HT1080 (cell line): Measurements from ENCODE around the gene ERO1A. TPM values are rescaled to one million over a fixed set of nuclear protein-coding genes. Genes with fewer than 3 reads are reported as not detected.

Experiments
- DNase-seq: peaks from one replicate; pipeline ENCODE4 v3.0.0-alpha.2; 2015; ENCODE audit warnings: low read depth
- total RNA-seq: library from RNA; depleted of rRNA; stranded (reverse); fragments of >200 nt; shearing (Covaris generic); gene quantifications from 2 replicates; pipeline ENCODE4 v1.2.3, GENCODE V29; 2014

ERO1A gene
- total RNA-seq, 1 experiment from 2014 or later: 112 TPM

DNA sequence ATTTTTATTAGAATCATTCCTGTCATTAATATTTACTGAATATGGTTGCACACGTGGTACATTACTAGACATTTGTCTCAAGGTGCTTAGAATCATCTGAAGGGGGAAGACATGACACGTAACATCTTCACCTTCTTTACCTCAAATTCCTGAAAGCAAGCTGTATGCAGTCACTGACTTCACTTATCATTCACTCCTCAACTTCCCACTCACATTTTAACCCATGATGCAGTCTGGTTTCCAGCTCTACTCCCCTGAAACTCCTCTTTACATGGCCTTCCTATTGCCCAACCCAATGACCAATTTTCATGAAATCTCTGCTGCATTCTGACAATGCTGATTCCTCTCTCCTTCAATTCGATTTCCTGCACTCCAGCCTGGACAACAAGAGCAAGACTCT is 5.9 kb upstream of the ERO1A start:
- DNase-seq: no peak

DNA sequence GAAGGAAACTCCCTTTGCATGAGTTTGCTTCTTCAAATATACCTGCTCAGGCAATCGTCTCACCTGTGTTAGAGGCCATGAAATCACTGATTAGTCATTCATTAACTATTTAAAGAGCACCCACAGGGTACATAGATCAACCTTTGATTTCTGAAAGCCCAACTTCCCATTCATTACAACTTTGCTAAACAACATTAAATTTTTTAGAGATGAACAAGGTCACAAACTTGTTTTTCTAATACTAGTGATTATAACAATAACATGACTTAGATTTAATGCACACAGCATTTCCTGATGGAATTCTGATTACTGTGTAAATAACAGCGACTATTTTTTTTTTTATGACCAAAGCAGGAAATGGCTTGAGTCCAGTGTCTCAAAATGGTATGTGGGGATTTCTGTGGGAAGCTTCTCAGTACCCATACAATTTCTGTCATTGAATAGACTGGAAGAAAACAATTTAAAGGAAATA is 5.4 kb upstream of the ERO1A start:
- peak; percentile 20 for DNase-seq

DNA sequence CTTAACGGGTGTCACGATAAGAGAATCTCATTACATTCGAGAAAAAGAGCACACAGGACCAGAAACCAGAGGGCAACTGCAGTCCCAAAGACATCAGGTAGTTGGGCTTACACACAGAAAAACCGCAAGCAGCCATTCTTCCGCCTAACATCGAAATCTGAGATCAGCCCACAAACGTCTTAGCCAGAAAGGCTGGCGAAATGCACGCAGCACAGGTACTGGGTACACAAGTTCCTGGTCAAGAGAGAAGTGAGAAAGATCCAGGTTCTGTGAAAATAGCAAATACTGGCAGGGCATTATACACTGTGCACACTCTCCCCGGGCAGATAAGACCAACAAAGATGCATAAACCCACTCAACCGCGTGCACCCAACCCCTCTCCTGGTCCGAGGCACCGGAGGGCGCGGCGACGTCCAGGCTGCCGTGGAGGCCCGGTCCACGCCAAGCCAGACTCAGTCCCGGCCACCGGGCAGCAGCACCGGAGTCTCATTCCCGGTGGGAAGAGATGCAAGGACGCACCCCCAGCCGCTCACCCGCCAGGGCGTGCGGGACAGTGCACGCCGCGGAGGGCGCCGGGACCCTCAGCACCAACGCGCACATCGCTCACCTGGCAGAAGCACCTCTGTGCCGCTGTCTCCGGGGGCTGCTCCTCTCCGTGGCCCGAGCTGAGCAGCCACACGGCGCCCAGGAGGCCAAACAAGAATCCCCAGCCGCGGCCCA is 437 bp downstream of the ERO1A start:
- DNase-seq: peak; percentile 51

DNA sequence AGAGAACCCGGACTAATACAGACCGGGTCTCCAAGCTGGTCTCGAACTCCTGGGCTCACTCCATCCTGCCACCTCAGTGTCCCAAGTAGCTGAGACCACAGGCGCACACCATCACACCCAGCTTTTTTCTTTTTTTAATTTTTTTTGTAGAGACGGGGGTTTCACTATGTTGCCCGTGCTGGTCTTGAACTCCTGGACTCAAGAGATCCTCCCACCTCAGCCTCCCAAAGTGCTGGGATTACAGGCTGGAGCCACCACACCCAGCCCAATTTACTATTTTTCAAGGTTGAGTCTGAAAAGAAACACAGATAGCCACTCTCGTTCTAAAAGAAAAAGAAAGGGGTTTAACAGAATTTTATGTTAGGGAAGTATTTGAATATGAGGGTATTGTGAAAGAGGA is 1.8 kb downstream of the ERO1A start:
- DNase-seq: no peak

DNA sequence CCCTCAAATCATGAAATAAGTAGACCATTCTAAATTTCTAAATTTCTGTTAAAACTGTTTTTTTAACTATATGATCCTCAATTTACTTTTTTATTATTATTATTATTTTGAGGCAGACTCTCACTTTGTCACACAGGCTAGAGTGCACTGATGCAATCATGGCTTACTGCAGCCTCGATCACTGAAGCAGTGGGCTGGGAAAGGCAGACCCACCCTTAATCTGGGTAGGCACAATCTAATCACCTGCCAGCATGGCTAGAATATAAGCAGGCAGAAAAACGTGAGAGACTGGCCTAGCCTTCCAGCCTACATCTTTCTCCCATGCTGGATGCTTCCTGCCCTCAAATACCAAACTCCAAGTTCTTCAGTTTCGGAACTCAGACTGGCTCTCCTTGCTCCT is 2.3 kb downstream of the ERO1A start:
- DNase-seq: no peak

DNA sequence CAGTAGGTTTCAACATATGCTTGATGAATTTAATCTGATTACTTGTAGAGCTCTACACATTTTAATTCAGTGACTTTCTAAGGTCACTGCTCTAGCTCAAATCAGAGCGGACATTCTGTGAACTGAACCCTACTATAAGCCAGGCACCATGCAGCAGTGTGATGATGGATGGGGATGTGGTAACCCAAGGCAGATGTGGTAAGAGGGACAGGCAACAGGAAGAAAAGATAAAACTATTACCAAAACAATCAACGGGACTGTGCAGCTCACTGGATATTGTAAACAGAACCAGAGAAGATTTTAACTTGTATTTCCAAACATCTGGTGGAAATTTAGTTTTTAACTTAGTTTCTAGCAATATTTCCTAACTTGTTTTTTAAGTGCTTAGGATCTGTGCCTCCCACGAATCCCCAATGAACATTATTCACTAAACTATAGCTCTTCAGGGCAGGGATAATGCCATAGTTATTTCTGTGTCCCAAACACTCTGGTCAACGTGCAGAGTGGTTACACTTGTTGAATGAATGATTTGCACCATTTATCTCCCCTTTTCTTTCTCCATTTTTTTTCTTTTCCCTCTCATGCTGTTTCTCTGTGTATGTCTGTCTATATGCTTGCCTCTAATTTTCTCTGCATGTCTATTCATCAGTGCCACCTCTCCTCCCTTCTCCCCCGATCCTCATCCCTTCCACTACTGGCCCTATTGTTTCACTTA is 3.0 kb downstream of the ERO1A start:
- no peak for DNase-seq

DNA sequence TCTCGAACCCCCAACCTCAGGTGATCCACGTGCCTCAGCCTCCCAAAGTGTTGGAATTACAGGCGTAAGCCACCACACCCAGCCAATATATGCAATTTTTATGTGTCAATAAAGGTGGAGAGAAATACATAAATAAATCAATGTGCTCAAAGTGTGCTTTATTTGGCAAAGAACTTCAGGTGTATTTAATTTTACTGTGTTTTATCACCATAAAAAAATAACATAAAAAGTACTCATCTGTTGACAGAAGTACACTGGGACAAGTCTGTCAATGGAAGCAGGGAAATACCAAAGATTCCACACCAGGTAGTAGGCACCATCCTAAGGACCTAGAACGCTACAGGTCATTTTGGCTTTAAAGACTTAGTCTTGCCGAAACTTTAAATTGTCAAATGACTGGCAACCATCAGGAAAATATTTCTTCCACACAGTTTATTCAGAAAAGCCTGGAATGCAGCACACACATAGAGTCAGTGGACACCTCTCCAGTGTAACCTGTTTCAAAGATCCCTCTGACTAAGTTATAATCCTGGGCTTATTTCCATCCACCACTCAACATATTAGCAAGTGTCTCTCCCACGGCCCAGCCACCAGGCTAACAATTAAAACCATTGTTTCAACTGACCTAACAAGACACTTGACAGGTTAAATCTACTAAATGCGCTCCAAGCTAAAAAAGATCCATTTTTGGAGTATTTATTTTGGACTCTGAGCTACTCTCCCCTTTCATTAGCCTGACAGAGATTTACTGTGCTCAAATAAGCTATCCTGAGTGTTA is 4.2 kb downstream of the ERO1A start:
- no peak for DNase-seq

DNA sequence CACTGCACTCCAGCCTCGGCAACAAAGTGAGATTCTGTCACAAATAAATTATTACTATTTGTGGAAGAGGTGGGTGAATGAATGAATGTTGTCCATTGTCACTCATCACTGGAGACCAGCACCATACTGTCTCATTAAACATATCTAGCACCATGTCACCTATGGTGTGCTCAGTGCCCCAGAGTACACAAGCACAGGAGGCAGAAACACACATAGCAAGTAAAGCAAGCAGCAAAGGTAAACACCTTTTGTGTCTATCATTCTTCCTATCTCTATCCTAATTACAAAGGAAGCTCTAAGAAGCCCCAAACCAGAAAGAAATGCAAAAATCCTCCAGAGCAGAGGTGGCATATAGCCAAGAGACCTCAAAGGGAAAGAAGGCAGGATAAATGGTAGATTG is 9.2 kb downstream of the ERO1A start:
- no peak for DNase-seq

DNA sequence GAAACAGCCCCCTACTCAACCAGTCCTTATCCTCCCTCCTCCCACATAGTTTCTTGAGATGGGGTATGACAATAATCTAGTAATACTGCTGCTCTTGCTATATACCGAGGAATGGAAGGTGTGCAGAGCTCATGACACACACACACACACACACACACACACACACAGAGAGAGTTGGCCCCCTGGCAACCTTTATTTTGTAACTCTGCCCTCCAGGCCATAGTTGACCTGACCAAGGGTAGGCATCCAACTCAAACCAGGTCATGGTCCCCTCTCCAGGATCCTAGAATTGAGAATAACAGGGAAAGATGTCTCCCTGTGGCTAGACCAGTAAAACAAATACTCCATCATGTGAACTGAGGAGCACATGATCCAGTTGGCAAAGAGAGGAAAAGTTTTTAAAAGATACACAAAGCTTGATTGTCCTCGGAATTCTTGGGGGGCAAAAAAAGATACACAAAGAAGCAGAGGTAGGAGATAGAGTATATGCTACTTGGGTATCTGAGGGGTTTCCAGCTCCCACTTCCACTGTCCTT is 11.3 kb downstream of the ERO1A start:
- DNase-seq: no peak

DNA sequence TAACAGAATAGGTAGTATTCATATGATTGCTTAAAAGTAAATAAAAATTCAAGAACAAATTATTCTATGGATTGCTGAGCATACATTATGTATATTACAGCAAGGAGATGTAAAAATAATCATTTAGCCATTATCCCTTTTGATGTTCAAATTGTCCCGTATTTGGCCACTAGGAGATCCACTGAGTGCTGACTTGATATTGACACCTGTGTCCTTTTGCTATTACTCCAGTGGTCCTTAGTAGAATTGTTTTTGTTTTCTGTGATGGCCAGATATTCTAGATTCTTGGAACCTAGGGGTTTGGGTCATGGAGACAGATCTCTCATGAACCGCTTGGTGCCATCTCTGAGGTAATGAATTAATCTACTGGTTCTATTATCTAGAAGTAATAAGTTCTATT is 16.8 kb downstream of the ERO1A start:
- no peak for DNase-seq

DNA sequence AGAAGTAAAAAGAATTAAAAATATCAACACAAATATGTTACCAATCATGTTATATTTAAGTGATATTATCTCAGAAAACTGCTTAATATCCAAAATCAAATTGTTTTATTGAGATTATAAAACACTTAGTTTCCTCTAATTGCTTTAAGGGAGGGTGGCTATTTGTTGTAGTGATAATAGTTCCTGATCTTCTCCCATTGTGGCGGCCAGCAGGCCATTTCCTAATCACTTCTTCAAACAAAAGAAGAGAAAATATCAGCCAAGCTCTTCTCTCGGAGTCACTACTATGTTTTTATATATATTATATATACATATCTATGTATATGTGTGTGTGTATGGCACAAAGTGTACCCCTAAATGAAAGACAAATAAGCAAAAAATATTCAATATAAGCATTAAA is 31.5 kb downstream of the ERO1A start:
- no peak for DNase-seq

DNA sequence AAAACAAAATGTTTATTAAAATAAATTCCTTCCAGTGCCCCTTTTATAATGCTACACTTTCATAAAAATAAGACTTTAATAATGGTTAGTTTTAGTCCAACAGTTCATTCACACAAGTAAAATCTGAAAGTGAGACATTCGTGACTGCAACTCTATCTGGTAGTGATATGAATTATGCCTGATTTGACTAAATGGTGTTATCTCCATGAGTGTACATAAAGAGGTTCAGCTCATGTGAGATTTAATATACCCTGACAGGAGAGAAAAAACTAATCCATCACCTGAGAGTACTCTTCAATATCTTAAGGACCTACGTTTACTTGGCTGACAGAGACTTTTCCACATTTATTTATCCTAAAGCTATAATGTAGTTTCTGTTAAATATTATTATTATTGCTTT is 34.0 kb downstream of the ERO1A start:
- no peak for DNase-seq

DNA sequence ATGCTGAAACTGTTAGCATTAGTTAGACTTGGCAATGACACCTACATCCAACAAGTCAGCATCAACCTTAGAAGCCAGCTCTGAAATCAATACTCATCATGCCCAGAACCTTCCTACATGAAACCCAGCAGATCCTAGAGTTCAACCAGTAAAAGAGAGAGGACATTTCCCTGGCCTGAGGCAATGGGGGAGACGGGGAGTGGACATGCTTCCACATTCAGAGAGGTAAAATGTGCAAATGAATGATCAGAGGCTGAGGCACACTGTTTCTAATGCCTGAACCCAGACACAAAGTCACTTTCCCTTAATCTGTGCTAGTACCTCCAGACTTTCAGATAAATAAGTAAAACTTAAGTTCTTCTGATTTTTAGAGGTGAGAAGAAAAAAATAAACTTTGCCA is 34.5 kb downstream of the ERO1A start:
- no peak for DNase-seq

DNA sequence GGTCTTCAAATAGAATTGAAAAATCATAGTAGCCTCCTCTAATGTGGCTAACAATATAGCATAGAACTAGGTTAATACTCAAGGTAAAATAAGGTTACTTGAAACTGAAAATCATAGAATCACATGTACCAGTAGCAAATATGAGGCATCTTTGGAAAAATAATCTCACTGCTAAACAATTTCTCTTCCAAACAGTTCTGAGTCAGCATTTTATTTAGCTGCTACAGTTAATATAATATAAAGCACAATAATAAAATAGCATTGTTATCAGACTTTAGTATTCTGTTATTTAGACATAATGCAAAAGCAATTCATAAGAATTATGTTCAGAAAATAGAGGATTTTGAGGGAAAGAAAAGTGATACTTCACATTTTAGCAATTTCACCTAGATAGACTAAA is 35.0 kb downstream of the ERO1A start:
- no peak for DNase-seq

DNA sequence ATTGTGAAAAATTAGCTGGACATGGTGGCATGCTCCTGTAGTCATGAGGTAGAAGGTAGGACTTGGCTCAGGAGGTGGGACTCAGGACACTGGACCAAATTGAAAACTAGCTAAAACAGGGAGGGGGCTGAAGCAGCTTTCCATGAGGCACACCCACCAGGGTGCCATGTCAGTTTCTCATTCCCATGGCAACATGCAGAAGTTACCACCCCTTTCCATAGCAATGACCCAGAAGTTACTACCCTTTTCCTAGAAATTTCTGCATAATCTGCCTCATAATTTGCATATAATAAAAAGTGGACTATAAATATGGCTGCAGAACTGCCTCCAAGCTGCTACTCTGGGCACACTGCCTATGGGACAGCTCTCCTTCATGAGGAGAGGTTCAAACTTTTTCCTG is 38.5 kb downstream of the ERO1A start:
- DNase-seq: no peak

DNA sequence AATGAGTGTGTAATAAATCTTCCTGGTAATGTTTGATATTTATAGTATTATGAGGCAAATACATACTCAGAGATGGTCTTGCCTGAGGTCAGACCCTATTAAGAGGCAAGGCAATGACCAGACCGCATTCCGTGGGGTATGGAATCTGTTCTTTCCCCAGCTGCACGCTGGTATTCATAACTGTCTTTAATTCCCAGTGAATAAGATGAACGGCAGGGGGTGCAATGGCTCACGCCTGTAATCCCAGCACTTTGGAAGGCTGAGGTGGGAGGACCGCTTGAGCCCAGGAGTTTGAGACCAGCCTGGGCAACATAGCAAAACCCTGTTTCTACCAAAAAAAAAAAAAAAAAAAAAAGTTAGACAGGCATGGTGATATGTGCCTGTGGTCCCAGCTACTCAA is 44.6 kb downstream of the ERO1A start:
- DNase-seq: peak; percentile 2

DNA sequence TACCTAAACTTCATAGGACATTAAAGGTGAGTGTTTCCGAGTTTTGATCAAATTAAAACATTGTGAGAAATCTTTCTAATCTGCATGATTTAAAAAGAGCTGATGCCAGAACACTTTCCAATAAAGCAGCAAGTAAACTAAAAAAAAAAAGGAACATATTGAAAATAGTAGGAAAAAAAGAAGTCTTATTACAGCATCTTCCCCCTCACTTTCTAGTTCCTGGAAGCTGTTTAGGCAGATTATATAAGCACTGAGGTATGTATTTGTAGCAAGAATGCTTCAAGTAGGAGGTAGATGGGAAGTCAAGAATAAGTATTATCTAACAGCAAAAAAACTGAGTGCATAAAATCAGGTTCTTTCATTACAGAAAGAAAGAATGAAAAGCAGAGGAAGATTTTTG is 45.8 kb downstream of the ERO1A start:
- no peak for DNase-seq

DNA sequence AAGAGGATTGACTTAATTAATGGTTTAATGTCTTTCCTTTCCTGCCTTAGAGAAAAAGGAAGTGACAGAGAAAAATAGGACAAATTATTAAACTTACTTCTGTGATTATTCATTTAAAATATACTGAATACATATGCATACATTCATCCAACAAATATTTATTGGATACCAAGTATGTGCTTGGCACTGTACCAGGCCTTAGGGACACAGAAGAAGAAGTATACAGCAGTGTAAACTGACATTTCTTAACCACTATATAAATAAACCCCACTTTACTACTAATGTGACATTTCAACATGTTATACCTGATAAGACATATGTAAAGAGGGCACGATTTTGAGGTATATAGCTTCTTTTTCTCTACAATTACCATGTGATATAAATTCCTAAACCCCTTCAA is 53.6 kb downstream of the ERO1A start:
- DNase-seq: no peak

DNA sequence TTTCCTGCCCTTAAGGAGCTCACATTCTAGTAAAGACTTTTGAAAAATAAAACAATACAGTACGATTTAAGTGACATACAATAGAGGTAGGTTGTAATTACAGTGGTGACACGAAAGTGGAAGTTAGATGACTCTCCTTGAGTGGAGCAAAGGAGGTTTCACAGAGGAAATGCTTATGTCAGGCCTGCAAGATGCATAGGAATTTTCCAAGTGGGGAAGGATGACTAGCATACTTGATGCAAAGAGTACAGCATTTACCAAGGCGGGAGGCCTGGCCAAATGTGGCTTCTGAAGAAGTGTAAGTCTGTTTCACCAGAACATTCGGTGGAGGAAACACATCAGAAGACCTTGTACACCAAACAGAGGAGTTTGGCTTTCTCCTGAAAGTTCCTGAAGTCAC is 55.2 kb downstream of the ERO1A start:
- DNase-seq: no peak

DNA sequence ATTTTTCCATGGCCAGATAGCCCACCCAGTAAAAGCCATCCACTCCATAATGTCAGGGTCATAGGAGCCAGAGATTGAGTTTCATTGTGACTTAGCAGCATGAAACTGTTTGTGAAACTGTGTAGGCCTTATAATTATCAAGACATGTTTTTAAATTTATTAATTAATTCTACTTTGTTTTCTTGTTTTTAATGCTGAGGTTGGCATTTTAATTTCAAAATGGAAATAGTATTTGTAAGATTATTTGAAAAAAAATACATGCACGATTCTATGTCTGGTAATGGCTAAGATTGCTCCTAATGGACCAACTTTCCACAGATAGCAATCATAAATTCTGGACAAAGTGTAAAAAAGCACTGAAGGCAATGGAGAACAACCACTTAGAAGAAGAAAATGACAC is 75.7 kb downstream of the ERO1A start:
- no peak for DNase-seq

DNA sequence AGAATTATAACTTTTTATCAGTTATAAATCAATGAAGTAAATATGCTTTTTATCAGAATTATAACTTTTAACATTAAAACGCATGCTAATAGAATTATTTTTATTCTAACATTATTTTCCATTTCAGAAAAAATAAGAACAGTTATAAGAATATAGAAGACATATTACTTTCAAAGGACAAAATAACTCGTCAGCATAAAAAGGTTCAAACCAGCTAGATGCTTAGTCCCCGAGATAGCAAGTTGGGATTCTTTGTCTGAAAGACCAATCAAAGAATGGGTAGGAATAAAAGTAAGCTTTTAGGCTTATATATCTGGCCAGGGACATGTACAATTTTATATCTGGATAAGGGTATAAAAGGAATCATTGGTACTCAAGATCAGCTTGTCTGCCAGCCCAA is 76.8 kb downstream of the ERO1A start:
- DNase-seq: no peak

DNA sequence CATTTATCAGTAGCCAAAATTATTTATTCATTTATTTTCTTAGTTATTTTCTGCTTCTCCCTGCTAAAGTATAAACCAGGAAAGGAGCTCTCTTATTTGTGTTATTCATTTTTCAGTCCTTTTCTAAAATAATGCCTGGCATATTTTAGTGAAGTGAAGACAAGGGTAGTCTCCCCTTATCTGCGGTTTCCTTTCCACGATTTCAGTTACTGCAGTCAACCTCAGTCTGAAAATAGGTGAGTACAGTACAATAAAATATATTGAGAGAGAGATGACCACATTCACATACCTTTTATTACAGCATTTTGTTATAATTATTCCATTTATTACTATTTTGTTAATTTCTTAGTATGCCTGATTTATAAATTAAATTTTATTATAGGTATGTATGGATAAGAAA is 85.2 kb downstream of the ERO1A start:
- DNase-seq: no peak
